ENCODE measurements around the gene ASB2. TPM values are rescaled to one million over a fixed set of nuclear protein-coding genes. Genes with fewer than 3 reads are reported as not detected.

Gene ASB2
- total and polyA plus RNA-seq, 2 of the 13 experiments (the other 11 are each of a cell fraction or from before 2014, with no cell fraction given), result 0.82 to 4.1 TPM

DNA sequence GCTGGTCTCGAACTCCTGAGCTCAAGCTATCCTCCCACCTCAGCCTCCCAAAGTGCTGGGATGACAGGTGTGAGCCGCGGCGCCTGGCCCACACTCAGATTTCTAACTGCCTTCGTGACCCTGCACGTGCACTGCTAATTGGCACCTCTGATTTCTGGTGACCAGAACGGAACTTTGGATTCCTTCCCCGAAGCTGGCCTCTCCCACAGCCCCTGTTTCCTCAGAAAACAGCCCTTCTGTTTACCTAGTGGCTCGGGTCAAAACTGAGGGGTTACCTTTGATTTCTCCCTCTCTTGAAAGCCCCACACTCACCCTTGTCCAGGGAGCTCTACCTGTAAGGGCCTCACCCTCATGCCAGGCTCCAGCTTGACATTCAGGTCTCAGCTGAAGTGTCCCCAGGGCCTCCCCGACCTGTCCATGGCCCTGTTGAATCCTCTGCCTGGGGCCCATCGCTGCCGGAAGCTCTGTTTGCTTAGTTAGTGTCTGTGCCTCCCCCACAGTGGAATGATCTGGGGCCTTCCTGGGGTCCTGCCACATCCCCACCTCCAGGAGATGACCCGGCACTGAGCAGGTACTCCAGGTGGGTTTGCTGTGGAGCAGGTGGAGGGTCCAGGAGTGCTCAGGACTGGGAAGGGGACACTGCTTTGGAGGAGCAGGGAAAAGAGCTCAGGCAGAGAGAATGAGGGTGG, 73.6 kb downstream of the ASB2 start:
- peaks cover 98% of the 10 kb centered on the region for H3K4me1 ChIP-seq (ENCODE audit: insufficient read depth, low read length)
- no peaks in the 10 kb centered on the region for H3K9me3 ChIP-seq (ENCODE audit: low read length)
- peak overlapping the region in 1 of 3 experiments; percentile 55; a peak in 3 of 6 replicates for H3K4me3 ChIP-seq (replicated peaks in 1 of 3; ENCODE audit: insufficient read depth in 1 of 3, low read depth in 2 of 3, low read length in 3 of 3)
- peak overlapping the region; percentile 25 for H3K9ac ChIP-seq (ENCODE audit: insufficient read depth, low read depth, low read length)
- ATAC-seq (peak; percentile 67), FAIRE-seq (no peak), DNase-seq (ENCODE audit: low spot score) (peak; percentile 56)
- ChIA-PET CTCF (ENCODE audit: low intra/inter-chr PET ratio, low total read pairs) (interaction anchor here (1.1 to 2.3 kb wide), 3 partner anchors 166 to 247 kb away, joined by 3 to 8 read pairs (median 7); no protein-coding TSS in a partner anchor), POLR2A (interaction anchor here (0.7 to 1.0 kb wide), 4 partner anchors 12 to 147 kb away, joined by 3 to 4 read pairs (median 3); partner anchors contain the start of gene FAM181A)
- in situ Hi-C loops (cut with HindIII; ENCODE audit: extremely low pct_ligation_motif_present, low pct_unique_long_range_greater_than_20kb), result no loop called here
- H3K4me2 ChIP-seq (ENCODE audit: low read depth, low read length), result peak overlapping the region; percentile 92
- WGBS (ENCODE audit: low lambda C conversion rate), result 3% methylated on average over 13 of the region's 13 CpGs
- H3K36me3 ChIP-seq (replicated peaks in 1 of 2; ENCODE audit: control insufficient read depth in 1 of 2, insufficient read depth in 2 of 2, low read length in 2 of 2), result no peaks in the 10 kb centered on the region
- H3K27me3 ChIP-seq (ENCODE audit: control insufficient read depth in 1 of 2, insufficient read depth in 2 of 2, low read length in 2 of 2), result 0 out of 5 replicates have a peak, but pooled peaks cover 1 to 2% of the 10 kb centered on the region in 2 experiments
- H3K79me2 ChIP-seq (ENCODE audit: insufficient read depth, low read length), result no peaks in the 10 kb centered on the region
- BruUV-seq (replicated peaks), result no TSS peak
- H4K20me1 ChIP-seq (ENCODE audit: insufficient read depth, low read length), result no peaks in the 10 kb centered on the region
- H2AFZ ChIP-seq (ENCODE audit: low read length), result no peak overlapping the region
- H3K27ac ChIP-seq (ENCODE audit: extremely low read length, insufficient read depth, low read length), result peak overlapping the region; percentile 70
- intact Hi-C loops (cut with micrococcal nuclease; ENCODE audit: unreplicated experiment), result loop anchor here (1.0 kb wide), 1 partner anchor 247 kb away; no protein-coding TSS in a partner anchor
- TF ChIP-seq CSRNP2 (CRISPR knock-in tag; conservative IDR thresholded peaks at IDR 0.05; ENCODE audit: low read depth) (no peak), ZNF589 (CRISPR knock-in tag; conservative IDR thresholded peaks at IDR 0.05) (0 out of 2 replicates have a peak, but pooled peaks have one; percentile 59), RAD51 (IDR thresholded peaks at IDR 0.05; ENCODE audit: borderline replicate concordance) (no peak), ZNF816 (CRISPR knock-in tag; IDR thresholded peaks at IDR 0.05; ENCODE audit: borderline replicate concordance) (no peak), EP300 (IDR thresholded peaks at IDR 0.05; ENCODE audit: low read depth in 2 of 2, low read length in 2 of 2) (peak in 1 of 2 experiments; percentile 75; a peak in 2 of 4 replicates), EP300 (CRISPR knock-in tag; IDR thresholded peaks at IDR 0.05; ENCODE audit: borderline replicate concordance) (peak; percentile 51), GATAD1 (CRISPR knock-in tag; IDR thresholded peaks at IDR 0.05) (no peak; the same call in 1 of the 2 replicates), PLSCR1 (CRISPR knock-in tag; IDR thresholded peaks at IDR 0.05; ENCODE audit: borderline replicate concordance) (no peak)
- TF ChIP-seq, protein P1, sequence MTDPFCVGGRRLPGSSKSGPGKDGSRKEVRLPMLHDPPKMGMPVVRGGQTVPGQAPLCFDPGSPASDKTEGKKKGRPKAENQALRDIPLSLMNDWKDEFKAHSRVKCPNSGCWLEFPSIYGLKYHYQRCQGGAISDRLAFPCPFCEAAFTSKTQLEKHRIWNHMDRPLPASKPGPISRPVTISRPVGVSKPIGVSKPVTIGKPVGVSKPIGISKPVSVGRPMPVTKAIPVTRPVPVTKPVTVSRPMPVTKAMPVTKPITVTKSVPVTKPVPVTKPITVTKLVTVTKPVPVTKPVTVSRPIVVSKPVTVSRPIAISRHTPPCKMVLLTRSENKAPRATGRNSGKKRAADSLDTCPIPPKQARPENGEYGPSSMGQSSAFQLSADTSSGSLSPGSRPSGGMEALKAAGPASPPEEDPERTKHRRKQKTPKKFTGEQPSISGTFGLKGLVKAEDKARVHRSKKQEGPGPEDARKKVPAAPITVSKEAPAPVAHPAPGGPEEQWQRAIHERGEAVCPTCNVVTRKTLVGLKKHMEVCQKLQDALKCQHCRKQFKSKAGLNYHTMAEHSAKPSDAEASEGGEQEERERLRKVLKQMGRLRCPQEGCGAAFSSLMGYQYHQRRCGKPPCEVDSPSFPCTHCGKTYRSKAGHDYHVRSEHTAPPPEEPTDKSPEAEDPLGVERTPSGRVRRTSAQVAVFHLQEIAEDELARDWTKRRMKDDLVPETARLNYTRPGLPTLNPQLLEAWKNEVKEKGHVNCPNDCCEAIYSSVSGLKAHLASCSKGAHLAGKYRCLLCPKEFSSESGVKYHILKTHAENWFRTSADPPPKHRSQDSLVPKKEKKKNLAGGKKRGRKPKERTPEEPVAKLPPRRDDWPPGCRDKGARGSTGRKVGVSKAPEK (CRISPR knock-in tag; IDR thresholded peaks at IDR 0.05; ENCODE audit: borderline replicate concordance), result 0 out of 2 replicates have a peak, but pooled peaks have one; percentile 37
- TF ChIP-seq, protein P2, sequence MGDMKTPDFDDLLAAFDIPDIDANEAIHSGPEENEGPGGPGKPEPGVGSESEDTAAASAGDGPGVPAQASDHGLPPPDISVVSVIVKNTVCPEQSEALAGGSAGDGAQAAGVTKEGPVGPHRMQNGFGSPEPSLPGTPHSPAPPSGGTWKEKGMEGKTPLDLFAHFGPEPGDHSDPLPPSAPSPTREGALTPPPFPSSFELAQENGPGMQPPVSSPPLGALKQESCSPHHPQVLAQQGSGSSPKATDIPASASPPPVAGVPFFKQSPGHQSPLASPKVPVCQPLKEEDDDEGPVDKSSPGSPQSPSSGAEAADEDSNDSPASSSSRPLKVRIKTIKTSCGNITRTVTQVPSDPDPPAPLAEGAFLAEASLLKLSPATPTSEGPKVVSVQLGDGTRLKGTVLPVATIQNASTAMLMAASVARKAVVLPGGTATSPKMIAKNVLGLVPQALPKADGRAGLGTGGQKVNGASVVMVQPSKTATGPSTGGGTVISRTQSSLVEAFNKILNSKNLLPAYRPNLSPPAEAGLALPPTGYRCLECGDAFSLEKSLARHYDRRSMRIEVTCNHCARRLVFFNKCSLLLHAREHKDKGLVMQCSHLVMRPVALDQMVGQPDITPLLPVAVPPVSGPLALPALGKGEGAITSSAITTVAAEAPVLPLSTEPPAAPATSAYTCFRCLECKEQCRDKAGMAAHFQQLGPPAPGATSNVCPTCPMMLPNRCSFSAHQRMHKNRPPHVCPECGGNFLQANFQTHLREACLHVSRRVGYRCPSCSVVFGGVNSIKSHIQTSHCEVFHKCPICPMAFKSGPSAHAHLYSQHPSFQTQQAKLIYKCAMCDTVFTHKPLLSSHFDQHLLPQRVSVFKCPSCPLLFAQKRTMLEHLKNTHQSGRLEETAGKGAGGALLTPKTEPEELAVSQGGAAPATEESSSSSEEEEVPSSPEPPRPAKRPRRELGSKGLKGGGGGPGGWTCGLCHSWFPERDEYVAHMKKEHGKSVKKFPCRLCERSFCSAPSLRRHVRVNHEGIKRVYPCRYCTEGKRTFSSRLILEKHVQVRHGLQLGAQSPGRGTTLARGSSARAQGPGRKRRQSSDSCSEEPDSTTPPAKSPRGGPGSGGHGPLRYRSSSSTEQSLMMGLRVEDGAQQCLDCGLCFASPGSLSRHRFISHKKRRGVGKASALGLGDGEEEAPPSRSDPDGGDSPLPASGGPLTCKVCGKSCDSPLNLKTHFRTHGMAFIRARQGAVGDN (CRISPR knock-in tag; IDR thresholded peaks at IDR 0.05), result peak; percentile 96
